ENCODE results near the gene CCDC146. TPM values are rescaled to one million over a fixed set of nuclear protein-coding genes. Genes with fewer than 3 reads are reported as not detected.
"Not testable (repeated sequence)": the region's sequence is repeated elsewhere in the genome, so short reads cannot be mapped to it uniquely, and the experiment has no call there.

The CCDC146 gene
- total RNA-seq, 1 experiment from 2014 or later = 0.72 TPM

DNA sequence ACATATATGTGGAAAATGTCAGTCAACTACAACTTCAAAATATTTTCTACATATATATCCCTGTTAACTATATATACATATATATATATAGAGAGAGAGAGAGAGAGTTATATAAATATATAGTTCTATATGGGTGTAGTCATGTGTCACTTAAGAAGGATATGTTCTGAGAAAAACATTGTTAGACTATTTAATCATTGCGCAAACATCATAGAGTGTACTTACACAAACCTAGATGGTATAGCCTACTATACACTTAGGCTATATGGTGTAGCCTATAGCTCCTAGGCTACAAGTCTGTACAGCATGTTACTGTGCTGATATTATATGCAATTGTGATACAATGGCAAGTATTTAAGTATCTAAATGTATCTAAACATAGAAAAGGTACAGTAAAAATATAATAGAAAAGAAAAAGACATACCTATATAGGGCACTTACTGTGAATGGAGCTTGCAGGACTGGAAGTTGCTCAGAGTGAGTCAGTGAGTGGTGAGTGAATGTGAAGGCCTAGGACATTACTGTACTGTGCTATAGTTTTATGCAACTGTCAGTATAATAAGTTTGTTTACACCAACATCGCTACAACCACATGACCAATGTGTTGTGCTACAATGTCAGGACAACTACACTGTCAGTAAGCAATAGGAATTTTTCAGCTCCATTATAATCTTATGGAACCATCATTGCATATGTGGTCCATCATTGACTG lies 95.2 kb downstream of the CCDC146 start:
- H3K9ac ChIP-seq (ENCODE audit: extremely low read depth, insufficient read length, low read length) = no peak overlapping the region
- no peaks in the 10 kb centered on the region for H3K9me3 ChIP-seq (ENCODE audit: control insufficient read depth, low read depth, low read length)
- WGBS (ENCODE audit: extremely low coverage, insufficient read length, low lambda C conversion rate) = no CpG with 5 or more reads among the region's 2 CpGs
- H4K20me1 ChIP-seq (ENCODE audit: control insufficient read depth, insufficient read depth, insufficient read length) = no peaks in the 10 kb centered on the region
- TF ChIP-seq, protein P1, sequence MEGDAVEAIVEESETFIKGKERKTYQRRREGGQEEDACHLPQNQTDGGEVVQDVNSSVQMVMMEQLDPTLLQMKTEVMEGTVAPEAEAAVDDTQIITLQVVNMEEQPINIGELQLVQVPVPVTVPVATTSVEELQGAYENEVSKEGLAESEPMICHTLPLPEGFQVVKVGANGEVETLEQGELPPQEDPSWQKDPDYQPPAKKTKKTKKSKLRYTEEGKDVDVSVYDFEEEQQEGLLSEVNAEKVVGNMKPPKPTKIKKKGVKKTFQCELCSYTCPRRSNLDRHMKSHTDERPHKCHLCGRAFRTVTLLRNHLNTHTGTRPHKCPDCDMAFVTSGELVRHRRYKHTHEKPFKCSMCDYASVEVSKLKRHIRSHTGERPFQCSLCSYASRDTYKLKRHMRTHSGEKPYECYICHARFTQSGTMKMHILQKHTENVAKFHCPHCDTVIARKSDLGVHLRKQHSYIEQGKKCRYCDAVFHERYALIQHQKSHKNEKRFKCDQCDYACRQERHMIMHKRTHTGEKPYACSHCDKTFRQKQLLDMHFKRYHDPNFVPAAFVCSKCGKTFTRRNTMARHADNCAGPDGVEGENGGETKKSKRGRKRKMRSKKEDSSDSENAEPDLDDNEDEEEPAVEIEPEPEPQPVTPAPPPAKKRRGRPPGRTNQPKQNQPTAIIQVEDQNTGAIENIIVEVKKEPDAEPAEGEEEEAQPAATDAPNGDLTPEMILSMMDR (conservative IDR thresholded peaks at IDR 0.05) = no peak
- no peak overlapping the region for H4K8ac ChIP-seq (replicated peaks; ENCODE audit: insufficient read length, low read depth, low read length)
- Mint-ChIP-seq H3K4me1 (peaks cover 0 to 3% of the 10 kb centered on the region in 2 experiments; a peak in 1 of 4 replicates), H3K9me3 (peaks cover 20 to 24% of the 10 kb centered on the region in 2 experiments), H3K27me3 (ENCODE audit: low read depth) (no peaks in the 10 kb centered on the region), H3K27ac (no peak overlapping the region), H3K4me3 (no peak overlapping the region), H3K36me3 (ENCODE audit: insufficient read depth in 1 of 3, low read depth in 3 of 3) (peaks cover 8 to 17% (median 14%) of the 10 kb centered on the region in 3 experiments; a peak in 4 of 7 replicates)
- H3T11ph ChIP-seq (ENCODE audit: low read length) = no peak overlapping the region
- H3K4me2 ChIP-seq (ENCODE audit: insufficient read depth, insufficient read length, low read length) = no peak overlapping the region
- H3K79me1 ChIP-seq (ENCODE audit: insufficient read depth, low read depth, low read length, poor library complexity, severe bottlenecking) = no peaks in the 10 kb centered on the region
- H2BK20ac ChIP-seq (ENCODE audit: low read depth, low read length, poor library complexity, severe bottlenecking) = no peak overlapping the region
- H2BK5ac ChIP-seq (ENCODE audit: insufficient read length, low read length) = no peak overlapping the region
- no peak overlapping the region for H3K23ac ChIP-seq (ENCODE audit: insufficient read length, low read depth, low read length)
- no peak overlapping the region for H2AFZ ChIP-seq (ENCODE audit: low read length)
- no peak overlapping the region for H4K91ac ChIP-seq (ENCODE audit: insufficient read length, low read depth, low read length)
- H3K79me2 ChIP-seq (ENCODE audit: insufficient read depth, low read length) = no peaks in the 10 kb centered on the region
- H3K56ac ChIP-seq (ENCODE audit: insufficient read length, low read depth, low read length) = no peak overlapping the region
- H4K5ac ChIP-seq (ENCODE audit: insufficient read length, low read depth, low read length) = no peak overlapping the region
- no peak overlapping the region for H2AK5ac ChIP-seq (ENCODE audit: insufficient read length, low read length)
- H2BK120ac ChIP-seq (ENCODE audit: low read depth, low read length, poor library complexity, severe bottlenecking) = no peak overlapping the region
- no peaks in the 10 kb centered on the region for H3K4me1 ChIP-seq (ENCODE audit: insufficient read depth, low read length)
- H2BK12ac ChIP-seq (ENCODE audit: insufficient read length, low read depth, low read length) = no peak overlapping the region
- no peak overlapping the region for H3K18ac ChIP-seq (ENCODE audit: insufficient read length, low read depth, low read length)
- no peak for DNase-seq
- no peak overlapping the region for H3K27ac ChIP-seq (ENCODE audit: insufficient read length, low read depth, low read length)
- H3K14ac ChIP-seq (ENCODE audit: insufficient read depth, low read length) = no peak overlapping the region
- no peak overlapping the region for H2BK15ac ChIP-seq (ENCODE audit: low read depth, low read length)
- H3K23me2 ChIP-seq (ENCODE audit: insufficient read length, low read depth, low read length, poor library complexity, severe bottlenecking) = no peaks in the 10 kb centered on the region
- no peak overlapping the region for H3K4ac ChIP-seq (ENCODE audit: low read depth, low read length)
- H3K27me3 ChIP-seq (ENCODE audit: insufficient read depth, low read length) = no peaks in the 10 kb centered on the region

DNA sequence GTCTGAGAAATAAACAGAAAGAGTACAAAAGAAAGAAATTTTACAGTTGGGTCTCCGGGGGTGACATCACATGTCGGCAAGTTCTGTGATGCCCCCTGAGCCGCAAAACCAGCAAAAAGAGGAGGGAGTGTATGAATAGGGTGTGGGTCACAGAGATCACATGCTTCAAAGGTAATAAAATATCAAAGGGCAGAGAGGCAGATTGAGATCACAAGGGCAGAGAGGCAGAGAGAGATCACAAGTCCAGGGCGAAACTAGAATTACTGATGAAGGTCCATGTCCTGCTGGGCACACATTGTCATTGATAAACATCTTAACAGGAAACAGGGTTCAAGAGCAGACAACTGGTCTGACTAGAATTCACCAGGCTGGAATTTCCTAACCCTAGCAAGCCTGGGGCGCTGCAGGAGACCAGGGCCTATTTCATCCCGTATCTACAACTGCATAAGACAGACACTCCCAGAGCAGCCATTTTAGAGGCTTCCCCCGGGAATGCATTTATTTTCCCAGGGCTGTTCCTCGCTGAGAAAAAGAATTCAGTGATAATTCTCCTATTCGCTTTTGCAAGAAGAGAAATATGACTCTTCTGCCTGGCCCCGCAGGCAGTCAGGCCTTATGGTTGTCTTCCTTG lies 97.4 kb downstream of the CCDC146 start:
- H3K9me3 ChIP-seq (ENCODE audit: control insufficient read depth, low read depth, low read length); H3K9ac ChIP-seq (ENCODE audit: extremely low read depth, insufficient read length, low read length); H4K8ac ChIP-seq (replicated peaks; ENCODE audit: insufficient read length, low read depth, low read length); H3K4me2 ChIP-seq (ENCODE audit: insufficient read depth, insufficient read length, low read length); H3K79me2 ChIP-seq (ENCODE audit: insufficient read depth, low read length); H3K14ac ChIP-seq (ENCODE audit: insufficient read depth, low read length); H2BK5ac ChIP-seq (ENCODE audit: insufficient read length, low read length); H2BK120ac ChIP-seq (ENCODE audit: low read depth, low read length, poor library complexity, severe bottlenecking); H3K27me3 ChIP-seq (ENCODE audit: insufficient read depth, low read length); H3T11ph ChIP-seq (ENCODE audit: low read length); H2AK5ac ChIP-seq (ENCODE audit: insufficient read length, low read length); H3K4me1 Mint-ChIP-seq; H2BK12ac ChIP-seq (ENCODE audit: insufficient read length, low read depth, low read length); H4K5ac ChIP-seq (ENCODE audit: insufficient read length, low read depth, low read length); H3K23ac ChIP-seq (ENCODE audit: insufficient read length, low read depth, low read length); H4K20me1 ChIP-seq (ENCODE audit: control insufficient read depth, insufficient read depth, insufficient read length); H4K91ac ChIP-seq (ENCODE audit: insufficient read length, low read depth, low read length); H3K4me3 Mint-ChIP-seq; H3K18ac ChIP-seq (ENCODE audit: insufficient read length, low read depth, low read length); H2AFZ ChIP-seq (ENCODE audit: low read length); H3K27ac ChIP-seq (ENCODE audit: insufficient read length, low read depth, low read length); H3K27ac Mint-ChIP-seq; H3K79me1 ChIP-seq (ENCODE audit: insufficient read depth, low read depth, low read length, poor library complexity, severe bottlenecking); H2BK15ac ChIP-seq (ENCODE audit: low read depth, low read length); H3K23me2 ChIP-seq (ENCODE audit: insufficient read length, low read depth, low read length, poor library complexity, severe bottlenecking); H3K4me1 ChIP-seq (ENCODE audit: insufficient read depth, low read length); H2BK20ac ChIP-seq (ENCODE audit: low read depth, low read length, poor library complexity, severe bottlenecking); H3K27me3 Mint-ChIP-seq (ENCODE audit: low read depth); DNase-seq; H3K4ac ChIP-seq (ENCODE audit: low read depth, low read length); H3K56ac ChIP-seq (ENCODE audit: insufficient read length, low read depth, low read length): not testable (repeated sequence)
- no CpG with 5 or more reads among the region's 10 CpGs for whole genome bisulfite sequencing (ENCODE audit: extremely low coverage, insufficient read length, low lambda C conversion rate)
- Mint-ChIP-seq H3K9me3 (peaks cover 14 to 18% of the 10 kb centered on the region in 2 experiments), H3K36me3 (ENCODE audit: insufficient read depth in 1 of 3, low read depth in 3 of 3) (peaks cover 8 to 17% (median 14%) of the 10 kb centered on the region in 3 experiments; a peak in 5 of 7 replicates)

All from H9 (cell line).